IMR-90 (cell line): ENCODE measurements around the gene SLC25A52. TPM values are rescaled to one million over a fixed set of nuclear protein-coding genes. Genes with fewer than 3 reads are reported as not detected.

Experiments
- ATAC-seq: fragments of 200-7000 bp; cut with Tn5 transposase; 2 replicates; pipeline ENCODE4 v1.9.1; 2020; ENCODE audit warnings: low read depth, mild to moderate bottlenecking, moderate library complexity
- BruUV-seq: library from RNA; stranded (reverse); fragments of 400-500 nt; replicated peaks from 2 replicates; lab custom pipeline; 2021; lab: Mats Ljungman, UMichigan
- CTCF ChIA-PET: fragments of 300-600 bp; formaldehyde crosslinking; extraction: SDS; loops from one replicate; lab custom pipeline; 2021; ENCODE audit warnings: antibody characterized with exemption; lab: Yijun Ruan, JAX
- POLR2A ChIA-PET: fragments of 300-600 bp; sonication (Branson Sonifier 250); formaldehyde crosslinking; loops from one replicate; lab custom pipeline; 2022; ENCODE audit warnings: antibody characterized with exemption; ENCODE audit not compliant: unreplicated experiment; lab: Charles Lee
- DNase-seq: peaks from one replicate; pipeline ENCODE4 v3.0.0; 2013
- H2AFZ ChIP-seq: replicated peaks from 2 replicates; pipeline ENCODE3; 2013; ENCODE audit warnings: low read length, mild to moderate bottlenecking; ENCODE audit not compliant: poor library complexity
- H2AK5ac ChIP-seq: 2 replicates; pipeline ENCODE4 v1.6.1; 2013; ENCODE audit warnings: low read depth, low read length, inconsistent platforms
- H2AK9ac ChIP-seq: replicated peaks from 2 replicates; pipeline ENCODE3; 2013; ENCODE audit warnings: mild to moderate bottlenecking, low read depth, low read length, moderate library complexity; ENCODE audit not compliant: poor library complexity
- H2BK120ac ChIP-seq: 2 replicates; pipeline ENCODE4 v1.6.1; 2013; ENCODE audit warnings: low read depth, low read length, inconsistent platforms
- H2BK15ac ChIP-seq: 3 replicates; pipeline ENCODE4 v1.6.1; 2013; ENCODE audit warnings: low read depth, low read length, inconsistent platforms
- H2BK20ac ChIP-seq: 2 replicates; pipeline ENCODE4 v1.6.1; 2013; ENCODE audit warnings: low read depth, mild to moderate bottlenecking, inconsistent platforms, low read length, moderate library complexity
- H2BK5ac ChIP-seq: 2 replicates; pipeline ENCODE4 v1.6.1; 2013; ENCODE audit warnings: mild to moderate bottlenecking, low read depth, low read length, inconsistent platforms; ENCODE audit not compliant: poor library complexity, severe bottlenecking
- H3K14ac ChIP-seq: replicated peaks from 2 replicates; pipeline ENCODE4 v1.6.1; 2013; ENCODE audit warnings: low read depth, low read length, inconsistent platforms
- H3K18ac ChIP-seq: 2 replicates; pipeline ENCODE4 v1.6.1; 2013; ENCODE audit warnings: low read depth, low read length, control low read depth
- H3K23ac ChIP-seq: 2 replicates; pipeline ENCODE4 v1.6.1; 2013; ENCODE audit warnings: low read depth, low read length, inconsistent platforms
- H3K27ac ChIP-seq: 2 replicates; pipeline ENCODE4 v1.5.1; 2013; ENCODE audit warnings: mild to moderate bottlenecking, control low read depth, low read length; ENCODE audit not compliant: insufficient read depth
- H3K27me3 ChIP-seq: 2 replicates; pipeline ENCODE4 v1.6.1; 2013; ENCODE audit warnings: low read length; ENCODE audit not compliant: control insufficient read depth, insufficient read depth
- H3K36me3 ChIP-seq: 2 replicates; pipeline ENCODE4 v1.6.1; 2013; ENCODE audit warnings: low read length, mixed read lengths; ENCODE audit not compliant: control insufficient read depth, insufficient read depth
- H3K4ac ChIP-seq: 2 replicates; pipeline ENCODE4 v1.6.1; 2013; ENCODE audit warnings: low read depth, low read length, inconsistent platforms
- H3K4me1 ChIP-seq: 2 replicates; pipeline ENCODE4 v1.6.1; 2013; ENCODE audit warnings: low read length, mixed read lengths; ENCODE audit not compliant: control insufficient read depth, insufficient read depth
- H3K4me2 ChIP-seq: 2 replicates; pipeline ENCODE4 v1.6.1; 2013; ENCODE audit warnings: low read depth, mild to moderate bottlenecking, control low read depth, low read length, moderate library complexity
- H3K4me3 ChIP-seq: 2 replicates; pipeline ENCODE4 v1.5.1; 2013; ENCODE audit warnings: low read depth, mild to moderate bottlenecking, control low read depth, low read length, moderate library complexity; ENCODE audit not compliant: insufficient read depth
- H3K56ac ChIP-seq: 2 replicates; pipeline ENCODE4 v1.6.1; 2013; ENCODE audit warnings: low read length, inconsistent platforms; ENCODE audit not compliant: insufficient read depth; ENCODE audit errors: extremely low read depth
- H3K79me1 ChIP-seq, 2 experiments: 2 replicates each; pipeline ENCODE4 v1.6.1; 2013; ENCODE audit warnings: low read length in 2 of 2, inconsistent platforms in 1 of 2, low read depth in 1 of 2
- H3K9ac ChIP-seq: 2 replicates; pipeline ENCODE4 v1.6.1; 2013; ENCODE audit warnings: low read depth, low read length, control low read depth
- H3K9me1 ChIP-seq: 2 replicates; pipeline ENCODE4 v1.6.1; 2013; ENCODE audit warnings: low read length, inconsistent platforms; ENCODE audit not compliant: insufficient read depth
- H3K9me3 ChIP-seq: 2 replicates; pipeline ENCODE4 v1.6.1; 2013; ENCODE audit warnings: low read length; ENCODE audit not compliant: control insufficient read depth, insufficient read depth
- H4K20me1 ChIP-seq: 2 replicates; pipeline ENCODE4 v1.6.1; 2013; ENCODE audit warnings: low read length, inconsistent platforms; ENCODE audit not compliant: insufficient read depth
- H4K5ac ChIP-seq: 2 replicates; pipeline ENCODE4 v1.6.1; 2013; ENCODE audit warnings: mild to moderate bottlenecking, low read depth, low read length, control low read depth
- H4K8ac ChIP-seq, 2 experiments: 2 replicates each; pipeline ENCODE4 v1.6.1; 2013; ENCODE audit warnings: low read depth in 2 of 2, low read length in 2 of 2, control low read depth in 1 of 2, inconsistent platforms in 1 of 2
- H4K91ac ChIP-seq: 2 replicates; pipeline ENCODE4 v1.6.1; 2013; ENCODE audit warnings: low read depth, low read length, inconsistent platforms; ENCODE audit not compliant: insufficient read depth
- BHLHE40 ChIP-seq: fragments of 150-350 bp; IDR thresholded peaks from 2 replicates; pipeline ENCODE4 v1.6.1; 2016; ENCODE audit warnings: mild to moderate bottlenecking, low read depth, low read length
- CEBPB ChIP-seq: IDR thresholded peaks from 2 replicates; pipeline ENCODE4 v1.6.1; 2012; ENCODE audit warnings: low read depth, low read length, improper control_type of control experiment
- CHD1 ChIP-seq: IDR thresholded peaks from 2 replicates; pipeline ENCODE4 v1.6.1; 2012; ENCODE audit warnings: low read depth, low read length, improper control_type of control experiment
- FOS ChIP-seq: fragments of 150-350 bp; IDR thresholded peaks from 2 replicates; pipeline ENCODE4 v1.6.1; 2016; ENCODE audit warnings: low read depth, low read length
- MAFK ChIP-seq: IDR thresholded peaks from 2 replicates; pipeline ENCODE4 v1.6.1; 2012; ENCODE audit warnings: low read depth, low read length, improper control_type of control experiment
- MAZ ChIP-seq: IDR thresholded peaks from 2 replicates; pipeline ENCODE4 v1.6.1; 2012; ENCODE audit warnings: low read depth, mild to moderate bottlenecking, low read length, improper control_type of control experiment, moderate library complexity, borderline replicate concordance
- MXI1 ChIP-seq: IDR thresholded peaks from 2 replicates; pipeline ENCODE4 v1.6.1; 2012; ENCODE audit warnings: low read depth, mild to moderate bottlenecking, low read length, moderate library complexity, borderline replicate concordance
- NFE2L2 ChIP-seq: fragments of 150-350 bp; IDR thresholded peaks from 2 replicates; pipeline ENCODE4 v1.6.1; 2016; ENCODE audit warnings: low read depth, mild to moderate bottlenecking, low read length
- POLR2A ChIP-seq: IDR thresholded peaks from 2 replicates; pipeline ENCODE4 v1.6.1; 2012; ENCODE audit warnings: mild to moderate bottlenecking, low read depth, low read length
- RAD21 ChIP-seq: IDR thresholded peaks from 2 replicates; pipeline ENCODE4 v1.6.1; 2012; ENCODE audit warnings: low read length, improper control_type of control experiment
- RCOR1 ChIP-seq: IDR thresholded peaks from 2 replicates; pipeline ENCODE4 v1.6.1; 2012; ENCODE audit warnings: mild to moderate bottlenecking, low read length, improper control_type of control experiment; ENCODE audit not compliant: insufficient replicate concordance
- RFX5 ChIP-seq: IDR thresholded peaks from 2 replicates; pipeline ENCODE4 v1.8.0; 2012; ENCODE audit warnings: low read depth, mild to moderate bottlenecking, low read length, moderate library complexity
- SMC3 ChIP-seq: fragments of 150-350 bp; IDR thresholded peaks from 2 replicates; pipeline ENCODE4 v1.6.1; 2016; ENCODE audit warnings: low read depth, mild to moderate bottlenecking, antibody characterized with exemption, low read length, moderate library complexity
- whole genome bisulfite sequencing, 2 experiments: methylation state at CpG; one replicate each; pipeline versions ENCODE4 v1.1.5 to v1.1.7; 2013; ENCODE audit warnings: missing lambda C conversion rate in 2 of 2; ENCODE audit not compliant: insufficient read length in 1 of 2; ENCODE audit errors: extremely low coverage in 2 of 2; 5-methylcytosine and 5-hydroxymethylcytosine counted together
- dilution Hi-C: fragments of 300-500 bp; cut with HindIII; formaldehyde crosslinking; loops from one replicate; pipeline ENCODE4 v1.14.3; 2018; ENCODE audit warnings: low sequenced_read_pairs; ENCODE audit not compliant: unreplicated experiment
- in situ Hi-C: fragments of 300-500 bp; cut with MboI; formaldehyde crosslinking; loops from 3 replicates; pipeline ENCODE4 v1.14.3; 2019; ENCODE audit warnings: low sequenced_read_pairs, inconsistent platforms, mixed read lengths
- intact Hi-C: fragments of 100-400 bp; cut with micrococcal nuclease; formaldehyde crosslinking; loops from 2 replicates; pipeline ENCODE4 v1.10.0; 2022
- polyA plus RNA-seq, 3 experiments: library from polyadenylated mRNA; depleted of rRNA; stranded (reverse); fragments of >200 nt; gene quantifications; 2 replicates each; pipeline ENCODE4 v1.2.3, GENCODE V29; 2012; ENCODE audit warnings: low replicate concordance in 1 of 3
- total RNA-seq: library from RNA; depleted of rRNA; stranded (reverse); fragments of >200 nt; gene quantifications from 2 replicates; pipeline ENCODE4 v1.2.3, GENCODE V29; 2012
- TF ChIP-seq, protein P1 (sequence below): conservative IDR thresholded peaks from 2 replicates; pipeline ENCODE4 v1.5.1; 2012; ENCODE audit warnings: mild to moderate bottlenecking, low read depth, low read length, improper control_type of control experiment
- TF ChIP-seq, protein P2 (sequence below): fragments of 150-350 bp; IDR thresholded peaks from 2 replicates; pipeline ENCODE4 v1.6.1; 2017; ENCODE audit warnings: mild to moderate bottlenecking, antibody characterized with exemption, low read length, low read depth
- TF ChIP-seq, protein P3 (sequence below): fragments of 150-350 bp; IDR thresholded peaks from 2 replicates; pipeline ENCODE4 v1.6.1; 2016; ENCODE audit warnings: low read depth, mild to moderate bottlenecking, low read length, moderate library complexity, borderline replicate concordance

The SLC25A52 gene
- total and polyA plus RNA-seq, 2 of the 4 experiments (the other 2 are of a cell fraction), result not detected

DNA sequence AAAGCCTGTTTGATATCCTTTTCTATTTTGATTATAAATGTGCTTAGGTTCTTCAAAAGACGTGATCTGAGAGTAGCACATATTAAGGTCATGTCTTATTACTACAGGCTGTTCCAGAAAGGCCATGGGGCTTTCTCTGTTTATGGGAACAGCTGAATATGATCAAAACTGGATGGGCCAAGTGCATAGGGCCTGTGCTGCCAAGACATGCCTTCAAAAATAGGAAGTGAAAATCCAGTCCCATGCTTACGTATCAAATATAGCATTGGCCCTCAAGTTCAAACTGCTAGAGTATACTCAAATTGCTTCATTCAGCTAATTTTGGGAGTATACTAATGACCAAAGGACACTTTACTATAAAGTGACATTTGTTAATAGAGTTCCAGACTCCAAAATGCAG is 24.1 kb downstream of the SLC25A52 start:
- intact Hi-C loops, result no loop called here
- H3K4me3 ChIP-seq, result no peak overlapping the region
- CTCF ChIA-PET, result no interaction called here

More for the DNA sequence above, 24.1 kb downstream of the SLC25A52 start:
- WGBS, 2 experiments, result no CpG with 5 or more reads among the region's 2 CpGs
- Histone ChIP-seq H4K5ac (no peak overlapping the region), H3K4me2 (no peak overlapping the region), H2AK5ac (no peak overlapping the region), H3K14ac (no peak overlapping the region), H3K9me1 (no peaks in the 10 kb centered on the region), H2BK15ac (no peak overlapping the region), H3K4ac (no peak overlapping the region), H3K4me1 (no peaks in the 10 kb centered on the region), H3K27ac (no peak overlapping the region), H2BK120ac (no peak overlapping the region), H2BK20ac (no peak overlapping the region), H3K56ac (no peak overlapping the region), H4K91ac (no peak overlapping the region), H3K79me1 (no peaks in the 10 kb centered on the region), H3K27me3 (no peaks in the 10 kb centered on the region), H3K36me3 (no peaks in the 10 kb centered on the region), H2AFZ (no peak overlapping the region), H3K9ac (no peak overlapping the region), H4K20me1 (no peaks in the 10 kb centered on the region), H4K8ac (no peak overlapping the region), H3K9me3 (no peaks in the 10 kb centered on the region), H2BK5ac (no peak overlapping the region), H3K18ac (no peak overlapping the region), H3K23ac (no peak overlapping the region), H2AK9ac (no peak overlapping the region)
- TF ChIP-seq RFX5, result no peak
- TF ChIP-seq MAZ, result no peak
- no peak for TF ChIP-seq BHLHE40
- TF ChIP-seq NFE2L2, result no peak
- no peak for TF ChIP-seq CEBPB
- no peak for TF ChIP-seq MXI1
- no peak for TF ChIP-seq FOS
- TF ChIP-seq RAD21, result no peak
- no peak for TF ChIP-seq CHD1
- TF ChIP-seq, protein P1, sequence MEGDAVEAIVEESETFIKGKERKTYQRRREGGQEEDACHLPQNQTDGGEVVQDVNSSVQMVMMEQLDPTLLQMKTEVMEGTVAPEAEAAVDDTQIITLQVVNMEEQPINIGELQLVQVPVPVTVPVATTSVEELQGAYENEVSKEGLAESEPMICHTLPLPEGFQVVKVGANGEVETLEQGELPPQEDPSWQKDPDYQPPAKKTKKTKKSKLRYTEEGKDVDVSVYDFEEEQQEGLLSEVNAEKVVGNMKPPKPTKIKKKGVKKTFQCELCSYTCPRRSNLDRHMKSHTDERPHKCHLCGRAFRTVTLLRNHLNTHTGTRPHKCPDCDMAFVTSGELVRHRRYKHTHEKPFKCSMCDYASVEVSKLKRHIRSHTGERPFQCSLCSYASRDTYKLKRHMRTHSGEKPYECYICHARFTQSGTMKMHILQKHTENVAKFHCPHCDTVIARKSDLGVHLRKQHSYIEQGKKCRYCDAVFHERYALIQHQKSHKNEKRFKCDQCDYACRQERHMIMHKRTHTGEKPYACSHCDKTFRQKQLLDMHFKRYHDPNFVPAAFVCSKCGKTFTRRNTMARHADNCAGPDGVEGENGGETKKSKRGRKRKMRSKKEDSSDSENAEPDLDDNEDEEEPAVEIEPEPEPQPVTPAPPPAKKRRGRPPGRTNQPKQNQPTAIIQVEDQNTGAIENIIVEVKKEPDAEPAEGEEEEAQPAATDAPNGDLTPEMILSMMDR, result no peak
- TF ChIP-seq RCOR1, result no peak
- no peak for TF ChIP-seq POLR2A
- TF ChIP-seq MAFK, result no peak
- no peak for TF ChIP-seq SMC3
- TF ChIP-seq, protein P2, sequence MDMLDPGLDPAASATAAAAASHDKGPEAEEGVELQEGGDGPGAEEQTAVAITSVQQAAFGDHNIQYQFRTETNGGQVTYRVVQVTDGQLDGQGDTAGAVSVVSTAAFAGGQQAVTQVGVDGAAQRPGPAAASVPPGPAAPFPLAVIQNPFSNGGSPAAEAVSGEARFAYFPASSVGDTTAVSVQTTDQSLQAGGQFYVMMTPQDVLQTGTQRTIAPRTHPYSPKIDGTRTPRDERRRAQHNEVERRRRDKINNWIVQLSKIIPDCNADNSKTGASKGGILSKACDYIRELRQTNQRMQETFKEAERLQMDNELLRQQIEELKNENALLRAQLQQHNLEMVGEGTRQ, result no peak
- TF ChIP-seq, protein P3, sequence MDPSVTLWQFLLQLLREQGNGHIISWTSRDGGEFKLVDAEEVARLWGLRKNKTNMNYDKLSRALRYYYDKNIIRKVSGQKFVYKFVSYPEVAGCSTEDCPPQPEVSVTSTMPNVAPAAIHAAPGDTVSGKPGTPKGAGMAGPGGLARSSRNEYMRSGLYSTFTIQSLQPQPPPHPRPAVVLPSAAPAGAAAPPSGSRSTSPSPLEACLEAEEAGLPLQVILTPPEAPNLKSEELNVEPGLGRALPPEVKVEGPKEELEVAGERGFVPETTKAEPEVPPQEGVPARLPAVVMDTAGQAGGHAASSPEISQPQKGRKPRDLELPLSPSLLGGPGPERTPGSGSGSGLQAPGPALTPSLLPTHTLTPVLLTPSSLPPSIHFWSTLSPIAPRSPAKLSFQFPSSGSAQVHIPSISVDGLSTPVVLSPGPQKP, result no peak
- in situ Hi-C loops (loop anchor here (10.0 kb wide), 1 partner anchor 238 kb away; no protein-coding TSS in a partner anchor), dilution Hi-C loops (no loop called here)
- DNase-seq, result no peak
- POLR2A ChIA-PET, result no interaction called here
- no TSS peak for BruUV-seq
- ATAC-seq, result no peak
